GM18502 (cell line): ENCODE data around the gene EBPL.
A peak's percentile ranks its signal among the peaks of the same experiment; 100 is the strongest.
"Not testable (repeated sequence)": the region's sequence is repeated elsewhere in the genome, so short reads cannot be mapped to it uniquely, and the experiment has no call there.

Source experiments
- ATAC-seq: cut with Tn5 transposase; IDR thresholded peaks from one replicate; pipeline ENCODE4 v1.9.1; 2021; ENCODE audit warnings: mild to moderate bottlenecking; ENCODE audit not compliant: unreplicated experiment, poor library complexity

The EBPL gene

GRCh38 chr13:49638030-49638743 is 53.1 kb downstream of the EBPL start:
- no peak for ATAC-seq

- no peak for ATAC-seq
These were observed 54.6 kb downstream of the EBPL start for GRCh38 chr13:49636705-49637104.

- ATAC-seq = peak; percentile 71
These were observed 55.5 kb downstream of the EBPL start for GRCh38 chr13:49635599-49636433.

- no peak for ATAC-seq
These were observed 57.6 kb downstream of the EBPL start for GRCh38 chr13:49633710-49634109.

GRCh38 chr13:49632156-49632555 is 59.1 kb downstream of the EBPL start:
- ATAC-seq = no peak

GRCh38 chr13:49630580-49630979 is 60.7 kb downstream of the EBPL start:
- ATAC-seq = no peak

- no peak for ATAC-seq
These were observed 61.3 kb downstream of the EBPL start for GRCh38 chr13:49629947-49630346.

- ATAC-seq = no peak
These were observed 61.9 kb downstream of the EBPL start for GRCh38 chr13:49629196-49629938.

- peak; percentile 96 for ATAC-seq
These were observed 63.2 kb downstream of the EBPL start, which contains the start of gene ARL11 for GRCh38 chr13:49627831-49628652. TSS of gene ARL11 (plus strand) at chr13:49628507. CDS start at chr13:49630448, 1,941 bp downstream.

- ATAC-seq = no peak
These were observed 65.8 kb downstream of the EBPL start for GRCh38 chr13:49625392-49626079.

GRCh38 chr13:49624229-49624628 is 67.1 kb downstream of the EBPL start:
- ATAC-seq = no peak

- ATAC-seq = no peak
These were observed 68.9 kb downstream of the EBPL start for GRCh38 chr13:49622174-49622946.

- peak; percentile 68 for ATAC-seq
These were observed 71.1 kb downstream of the EBPL start for GRCh38 chr13:49620170-49620621.

- ATAC-seq = no peak
These were observed 74.6 kb downstream of the EBPL start for GRCh38 chr13:49616676-49617065.

GRCh38 chr13:49615836-49616675 is 75.2 kb downstream of the EBPL start:
- no peak for ATAC-seq

GRCh38 chr13:49612042-49612441 is 79.2 kb downstream of the EBPL start:
- ATAC-seq = not testable (repeated sequence)
